PFSK-1 (cell line): ENCODE results near the gene RPTOR.

ENCODE experiments used
- FOXP2 ChIP-seq: optimal IDR thresholded peaks from 2 replicates; pipeline ENCODE3; 2011; ENCODE audit warnings: borderline replicate concordance, control low read depth, inconsistent platforms; ENCODE audit not compliant: insufficient read depth; ENCODE audit errors: extremely low read length, extremely low read depth
- POLR2AphosphoS5 ChIP-seq: IDR thresholded peaks from 2 replicates; pipeline ENCODE4 v1.6.1; 2012; ENCODE audit warnings: low read depth, mild to moderate bottlenecking, control low read depth, low read length, moderate library complexity
- SIN3A ChIP-seq: IDR thresholded peaks from 2 replicates; pipeline ENCODE4 v1.6.1; 2012; ENCODE audit warnings: mild to moderate bottlenecking, low read length, moderate library complexity, borderline replicate concordance; ENCODE audit not compliant: insufficient read depth
- TAF1 ChIP-seq: IDR thresholded peaks from 2 replicates; pipeline ENCODE4 v1.6.1; 2012; ENCODE audit warnings: low read length, control low read depth, borderline replicate concordance; ENCODE audit not compliant: insufficient read depth
- TF ChIP-seq, protein P1 (sequence below), 2 experiments: IDR thresholded peaks; 2 replicates each; pipeline versions ENCODE4 v1.6.1 to v1.8.0; 2011 to 2012; ENCODE audit warnings: low read depth in 2 of 2, low read length in 2 of 2, control low read depth in 1 of 2, inconsistent platforms in 1 of 2, mild to moderate bottlenecking in 1 of 2, moderate library complexity in 1 of 2; ENCODE audit not compliant: insufficient read depth in 1 of 2

RPTOR gene

GRCh38 chr17:80822700-80823410 is 278.2 kb downstream of the RPTOR start:
- TF ChIP-seq SIN3A (no peak), FOXP2 (no peak), TAF1 (no peak), POLR2AphosphoS5 (no peak)
- TF ChIP-seq, protein P1, sequence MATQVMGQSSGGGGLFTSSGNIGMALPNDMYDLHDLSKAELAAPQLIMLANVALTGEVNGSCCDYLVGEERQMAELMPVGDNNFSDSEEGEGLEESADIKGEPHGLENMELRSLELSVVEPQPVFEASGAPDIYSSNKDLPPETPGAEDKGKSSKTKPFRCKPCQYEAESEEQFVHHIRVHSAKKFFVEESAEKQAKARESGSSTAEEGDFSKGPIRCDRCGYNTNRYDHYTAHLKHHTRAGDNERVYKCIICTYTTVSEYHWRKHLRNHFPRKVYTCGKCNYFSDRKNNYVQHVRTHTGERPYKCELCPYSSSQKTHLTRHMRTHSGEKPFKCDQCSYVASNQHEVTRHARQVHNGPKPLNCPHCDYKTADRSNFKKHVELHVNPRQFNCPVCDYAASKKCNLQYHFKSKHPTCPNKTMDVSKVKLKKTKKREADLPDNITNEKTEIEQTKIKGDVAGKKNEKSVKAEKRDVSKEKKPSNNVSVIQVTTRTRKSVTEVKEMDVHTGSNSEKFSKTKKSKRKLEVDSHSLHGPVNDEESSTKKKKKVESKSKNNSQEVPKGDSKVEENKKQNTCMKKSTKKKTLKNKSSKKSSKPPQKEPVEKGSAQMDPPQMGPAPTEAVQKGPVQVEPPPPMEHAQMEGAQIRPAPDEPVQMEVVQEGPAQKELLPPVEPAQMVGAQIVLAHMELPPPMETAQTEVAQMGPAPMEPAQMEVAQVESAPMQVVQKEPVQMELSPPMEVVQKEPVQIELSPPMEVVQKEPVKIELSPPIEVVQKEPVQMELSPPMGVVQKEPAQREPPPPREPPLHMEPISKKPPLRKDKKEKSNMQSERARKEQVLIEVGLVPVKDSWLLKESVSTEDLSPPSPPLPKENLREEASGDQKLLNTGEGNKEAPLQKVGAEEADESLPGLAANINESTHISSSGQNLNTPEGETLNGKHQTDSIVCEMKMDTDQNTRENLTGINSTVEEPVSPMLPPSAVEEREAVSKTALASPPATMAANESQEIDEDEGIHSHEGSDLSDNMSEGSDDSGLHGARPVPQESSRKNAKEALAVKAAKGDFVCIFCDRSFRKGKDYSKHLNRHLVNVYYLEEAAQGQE (IDR thresholded peaks at IDR 0.05; ENCODE audit: insufficient read depth in 1 of 2, low read depth in 2 of 2, low read length in 2 of 2) = no peak

DNA sequence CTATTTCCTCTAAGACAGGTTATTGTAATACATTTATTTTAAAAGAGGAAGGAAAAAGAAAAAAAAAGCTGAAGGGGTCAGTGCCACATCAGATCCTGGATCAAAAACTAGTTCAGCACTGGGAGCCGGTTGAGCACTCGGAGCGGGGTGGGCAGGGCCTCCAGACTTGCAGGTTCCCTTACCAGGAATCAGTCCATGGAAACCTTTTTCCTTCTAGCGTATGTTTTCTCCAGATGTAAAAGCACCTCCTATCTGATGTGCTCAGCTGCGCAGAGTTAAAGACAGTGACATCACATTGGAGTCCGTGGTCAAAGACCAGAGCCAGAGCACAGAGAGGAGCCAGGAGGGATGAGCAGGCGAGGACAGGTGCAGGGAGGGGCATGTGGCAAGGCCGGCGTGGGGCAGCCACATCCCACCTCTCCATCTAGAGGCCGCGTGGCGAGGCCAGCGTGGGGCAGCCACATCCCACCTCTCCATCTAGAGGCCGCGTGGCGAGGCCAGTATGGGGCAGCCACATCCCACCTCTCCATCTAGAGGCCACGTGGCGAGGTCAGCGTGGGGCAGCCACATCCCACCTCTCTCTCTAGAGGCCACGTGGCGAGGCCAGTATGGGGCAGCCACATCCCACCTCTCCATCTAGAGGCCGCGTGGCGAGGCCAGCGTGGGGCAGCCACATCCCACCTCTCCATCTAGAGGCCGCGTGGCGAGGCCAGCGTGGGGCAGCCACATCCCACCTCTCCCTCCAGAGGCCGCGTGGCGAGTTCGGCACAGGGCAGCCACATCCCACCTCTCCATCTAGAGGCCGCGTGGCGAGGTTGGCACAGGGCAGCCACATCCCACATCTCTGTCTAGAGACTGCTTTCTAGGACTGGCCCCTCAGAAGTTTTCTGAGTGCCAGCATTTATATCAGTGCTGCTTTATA is 280.2 kb downstream of the RPTOR start:
- no peak for TF ChIP-seq TAF1
- TF ChIP-seq SIN3A = no peak
- TF ChIP-seq FOXP2 = no peak
- TF ChIP-seq, protein P1 (IDR thresholded peaks at IDR 0.05; ENCODE audit: insufficient read depth in 1 of 2, low read depth in 2 of 2, low read length in 2 of 2) = no peak
- no peak for TF ChIP-seq POLR2AphosphoS5

DNA sequence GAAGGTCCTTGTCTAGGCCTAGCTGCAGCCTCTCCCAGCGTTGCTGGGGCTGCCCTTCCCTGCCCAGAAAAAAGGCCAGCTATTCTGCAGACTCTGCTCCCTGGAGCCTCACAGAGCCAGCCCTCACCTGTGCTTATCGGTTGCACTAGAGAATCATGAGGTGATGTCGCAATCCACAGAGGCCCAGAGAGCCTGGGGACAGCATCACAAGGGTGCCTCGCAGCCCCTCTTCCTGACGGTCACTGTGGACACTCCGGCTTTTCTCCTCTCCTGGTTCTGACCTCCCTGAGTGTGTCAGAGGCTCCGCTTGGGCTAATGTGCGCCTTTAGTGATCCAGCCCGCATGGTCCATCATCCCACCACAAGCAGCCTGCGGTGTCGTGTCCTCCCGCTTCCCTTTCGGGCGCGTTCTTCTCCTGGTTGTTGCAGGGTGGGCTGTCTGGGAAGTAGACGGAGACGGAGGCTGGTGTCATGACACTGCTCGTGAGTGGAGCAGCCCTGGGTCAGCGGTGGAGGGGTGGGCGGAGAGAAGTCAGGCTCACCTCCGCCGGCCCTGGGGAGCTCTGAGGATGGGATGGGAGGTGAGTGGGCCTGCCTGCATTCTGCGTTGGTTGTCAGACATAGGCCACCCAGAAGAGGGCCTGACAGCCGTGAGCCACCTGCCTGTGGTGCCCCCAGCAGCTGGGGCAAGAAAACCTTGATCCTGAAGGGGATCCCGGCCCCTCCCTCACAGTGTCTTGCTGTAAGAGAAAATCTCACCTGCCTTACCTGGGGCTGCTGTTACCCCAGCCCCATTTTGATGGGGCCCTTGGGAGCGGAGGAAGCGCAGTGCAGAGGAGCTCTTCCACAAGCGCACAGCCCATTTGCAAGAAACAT is 281.1 kb downstream of the RPTOR start:
- TF ChIP-seq, protein P1 (IDR thresholded peaks at IDR 0.05; ENCODE audit: insufficient read depth in 1 of 2, low read depth in 2 of 2, low read length in 2 of 2) = no peak
- TF ChIP-seq SIN3A = no peak

DNA sequence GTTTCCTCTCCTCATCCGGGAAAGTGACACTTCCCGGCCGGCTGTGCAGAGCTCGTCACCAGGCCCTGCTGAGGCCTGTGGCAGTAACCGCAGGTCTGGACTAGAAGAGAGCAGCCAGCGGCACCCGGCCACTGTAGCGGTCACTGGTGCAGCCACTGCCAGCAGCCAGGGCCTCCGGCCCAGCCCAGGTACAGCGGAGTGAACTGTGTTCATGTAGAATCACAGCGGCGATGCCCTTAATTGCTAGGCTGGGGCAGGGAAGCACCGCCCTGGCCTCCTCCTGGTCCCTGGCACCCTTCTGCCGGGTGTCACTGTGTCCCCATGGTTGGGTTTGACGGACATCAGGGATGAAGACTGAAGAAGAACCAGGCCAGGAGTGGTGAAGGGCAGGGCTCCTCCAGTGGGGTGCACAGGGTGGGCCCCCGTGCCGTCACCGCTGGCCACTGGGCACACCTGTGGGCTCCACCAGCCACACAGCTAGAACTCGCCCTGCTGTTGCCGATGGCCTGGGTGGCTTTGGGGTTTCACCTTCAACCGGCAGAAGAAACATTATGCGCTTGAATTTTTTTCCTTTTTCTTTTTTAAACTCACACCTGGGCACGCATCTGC is 281.8 kb downstream of the RPTOR start:
- no peak for TF ChIP-seq SIN3A
- TF ChIP-seq TAF1 = no peak
- no peak for TF ChIP-seq FOXP2
- no peak for TF ChIP-seq POLR2AphosphoS5
- TF ChIP-seq, protein P1 (IDR thresholded peaks at IDR 0.05; ENCODE audit: insufficient read depth in 1 of 2, low read depth in 2 of 2, low read length in 2 of 2) = no peak
